ENCODE measurements around the gene EXOSC5. TPM values are rescaled to one million over a fixed set of nuclear protein-coding genes. Genes with fewer than 3 reads are reported as not detected.

Gene EXOSC5
- total and polyA plus RNA-seq, 2 donors (not counting 1 experiment from before 2014, with no cell fraction given): 14.1 to 41.4 TPM

DNA sequence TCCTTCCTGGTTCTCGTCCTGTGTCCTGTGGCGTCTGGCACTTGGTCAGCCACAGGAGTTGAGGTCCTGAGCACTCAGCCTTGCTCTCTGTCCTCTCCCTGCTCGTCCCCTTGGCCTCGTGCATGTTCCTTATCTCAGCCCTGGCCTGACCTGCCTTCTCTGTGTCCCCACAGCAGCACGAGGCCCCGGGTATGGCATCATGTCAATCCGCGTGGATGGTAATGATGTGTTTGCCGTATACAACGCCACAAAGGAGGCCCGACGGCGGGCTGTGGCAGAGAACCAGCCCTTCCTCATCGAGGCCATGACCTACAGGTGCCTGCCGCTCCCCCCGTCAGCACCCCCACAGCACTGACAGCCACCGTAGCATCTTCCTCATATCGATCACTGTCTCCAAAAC lies 25.3 kb upstream of the EXOSC5 start:
- Histone ChIP-seq H3K27ac (ENCODE audit: low read length in 2 of 2) (no peak overlapping the region), H3K4me2 (replicated peaks; ENCODE audit: low read depth, low read length, poor library complexity, severe bottlenecking) (no peak overlapping the region), H2AFZ (ENCODE audit: insufficient read depth, low read depth, low read length, poor library complexity, severe bottlenecking) (no peak overlapping the region), H3K79me2 (ENCODE audit: control insufficient read depth, insufficient read depth, low read length) (peaks cover 4% of the 10 kb centered on the region), H3K27me3 (replicated peaks in 1 of 4; ENCODE audit: control extremely low read depth in 1 of 4, control insufficient read depth in 3 of 4, insufficient read depth in 4 of 4, low read length in 3 of 4) (no peaks in the 10 kb centered on the region), H3K36me3 (replicated peaks in 1 of 2; ENCODE audit: control extremely low read depth in 1 of 2, control insufficient read depth in 1 of 2, extremely low read depth in 1 of 2, insufficient read depth in 2 of 2, low read length in 1 of 2) (peaks cover 0 to 66% of the 10 kb centered on the region in 2 experiments), H3K9me3 (ENCODE audit: control extremely low read depth in 1 of 3, control insufficient read depth in 2 of 3, insufficient read depth in 1 of 3, low read length in 2 of 3) (no peaks in the 10 kb centered on the region), H3K4me3 (ENCODE audit: control extremely low read depth in 1 of 5, extremely low read depth in 1 of 5, insufficient read depth in 1 of 5, low read depth in 2 of 5, low read length in 4 of 5) (no peak overlapping the region), H3K9ac (ENCODE audit: low read length) (no peak overlapping the region), H4K20me1 (ENCODE audit: control insufficient read depth, insufficient read depth, low read length, poor library complexity, severe bottlenecking) (peaks cover 14% of the 10 kb centered on the region), H3K4me1 (ENCODE audit: control insufficient read depth in 2 of 2, insufficient read depth in 2 of 2, low read length in 2 of 2) (peaks cover 1 to 4% of the 10 kb centered on the region in 2 donors)
- CTCF ChIA-PET: no interaction called here
- intact Hi-C loops (cut with micrococcal nuclease): no loop called here
- ATAC-seq (ENCODE audit: low read depth) (no peak), DNase-seq (no peak)
- TF ChIP-seq EZH2 (IDR thresholded peaks at IDR 0.05; ENCODE audit: borderline replicate concordance, insufficient read depth, low read depth, low read length, poor library complexity, severe bottlenecking) (no peak), CTCF (IDR thresholded peaks at IDR 0.05) (no peak)
- POLR2A ChIA-PET: no interaction called here
- Mint-ChIP-seq H3K27me3 (no peaks in the 10 kb centered on the region), H3K4me3 (no peak overlapping the region), H3K9me3 (ENCODE audit: insufficient read depth) (no peaks in the 10 kb centered on the region), H3K27ac (no peak overlapping the region), H3K4me1 (peaks cover 4% of the 10 kb centered on the region)
- WGBS (ENCODE audit: insufficient coverage): 90% methylated on average over 18 of the region's 18 CpGs

- H3K27ac ChIP-seq (ENCODE audit: low read length in 2 of 2): no peak overlapping the region
- peaks cover 4% of the 10 kb centered on the region for H3K79me2 ChIP-seq (ENCODE audit: control insufficient read depth, insufficient read depth, low read length)
- DNase-seq (no peak), ATAC-seq (ENCODE audit: low read depth) (no peak)
- H3K4me3 Mint-ChIP-seq: no peak overlapping the region
- H2AFZ ChIP-seq (ENCODE audit: insufficient read depth, low read depth, low read length, poor library complexity, severe bottlenecking): no peak overlapping the region
- no peaks in the 10 kb centered on the region for H3K27me3 Mint-ChIP-seq
- no peaks in the 10 kb centered on the region for H3K27me3 ChIP-seq (replicated peaks in 1 of 4; ENCODE audit: control extremely low read depth in 1 of 4, control insufficient read depth in 3 of 4, insufficient read depth in 4 of 4, low read length in 3 of 4)
- peaks cover 14% of the 10 kb centered on the region for H4K20me1 ChIP-seq (ENCODE audit: control insufficient read depth, insufficient read depth, low read length, poor library complexity, severe bottlenecking)
- ChIA-PET POLR2A (no interaction called here), CTCF (no interaction called here)
- no peak overlapping the region for H3K27ac Mint-ChIP-seq
- intact Hi-C loops (cut with micrococcal nuclease): no loop called here
- H3K9me3 ChIP-seq (ENCODE audit: control extremely low read depth in 1 of 3, control insufficient read depth in 2 of 3, insufficient read depth in 1 of 3, low read length in 2 of 3): no peaks in the 10 kb centered on the region
- H3K4me1 Mint-ChIP-seq: peaks cover 2% of the 10 kb centered on the region
- WGBS (ENCODE audit: insufficient coverage): over 99% methylated on average over 15 of the region's 20 CpGs
- no peak overlapping the region for H3K4me2 ChIP-seq (replicated peaks; ENCODE audit: low read depth, low read length, poor library complexity, severe bottlenecking)
- no peak overlapping the region for H3K4me3 ChIP-seq (ENCODE audit: control extremely low read depth in 1 of 5, extremely low read depth in 1 of 5, insufficient read depth in 1 of 5, low read depth in 2 of 5, low read length in 4 of 5)
- H3K9ac ChIP-seq (ENCODE audit: low read length): no peak overlapping the region
- H3K36me3 ChIP-seq (replicated peaks in 1 of 2; ENCODE audit: control extremely low read depth in 1 of 2, control insufficient read depth in 1 of 2, extremely low read depth in 1 of 2, insufficient read depth in 2 of 2, low read length in 1 of 2): peaks cover 0 to 69% of the 10 kb centered on the region in 2 experiments
- no peak for TF ChIP-seq CTCF (IDR thresholded peaks at IDR 0.05)
- no peak for TF ChIP-seq EZH2 (IDR thresholded peaks at IDR 0.05; ENCODE audit: borderline replicate concordance, insufficient read depth, low read depth, low read length, poor library complexity, severe bottlenecking)
- H3K9me3 Mint-ChIP-seq (ENCODE audit: insufficient read depth): no peaks in the 10 kb centered on the region
- peaks cover 0 to 1% of the 10 kb centered on the region in 2 donors for H3K4me1 ChIP-seq (ENCODE audit: control insufficient read depth in 2 of 2, insufficient read depth in 2 of 2, low read length in 2 of 2)
These were observed 24.8 kb upstream of the EXOSC5 start for GRCh38 chr19:41421973-41422372.
